NCI-H2107 treated with DMSO at 0.1 percent for 48 hours (cell line): Measurements from ENCODE around the gene GPR152.
A peak's percentile ranks its signal among the peaks of the same experiment; 100 is the strongest.
"Not testable (repeated sequence)": the region's sequence is repeated elsewhere in the genome, so short reads cannot be mapped to it uniquely, and the experiment has no call there.

ENCODE experiments used
- DNase-seq: peaks from one replicate; lab custom pipeline; 2025; ENCODE audit not compliant: unreplicated experiment; lab: John Stamatoyannopoulos, UW

The GPR152 gene

GRCh38 chr11:67489885-67490726, 37.6 kb upstream of the GPR152 start:
- no peak for DNase-seq

GRCh38 chr11:67489203-67489884, 36.8 kb upstream of the GPR152 start:
- DNase-seq = no peak

GRCh38 chr11:67486481-67487195, 34.1 kb upstream of the GPR152 start:
- DNase-seq = no peak

- not testable (repeated sequence) for DNase-seq
These were observed 33.4 kb upstream of the GPR152 start for GRCh38 chr11:67485873-67486361.

GRCh38 chr11:67484847-67485311, 32.4 kb upstream of the GPR152 start:
- no peak for DNase-seq

- no peak for DNase-seq
These were observed 31.5 kb upstream of the GPR152 start for GRCh38 chr11:67483831-67484665.

GRCh38 chr11:67482827-67483798, 30.6 kb upstream of the GPR152 start, which contains the start of gene AIP:
Gene AIP (plus strand): TSS chr11:67483026. CDS start chr11:67483159, 133 bp downstream.
- peak; percentile 97 for DNase-seq

GRCh38 chr11:67482275-67482826, 29.8 kb upstream of the GPR152 start:
- DNase-seq = no peak

GRCh38 chr11:67477344-67478050, 25.0 kb upstream of the GPR152 start:
- not testable (repeated sequence) for DNase-seq

- not testable (repeated sequence) for DNase-seq
These were observed 24.2 kb upstream of the GPR152 start for GRCh38 chr11:67476692-67477091.

- DNase-seq = no peak
These were observed 20.4 kb upstream of the GPR152 start for GRCh38 chr11:67472882-67473281.

- DNase-seq = no peak
These were observed 17.9 kb upstream of the GPR152 start for GRCh38 chr11:67470337-67471002.

GRCh38 chr11:67469508-67469811, 16.9 kb upstream of the GPR152 start:
- no peak for DNase-seq

GRCh38 chr11:67468759-67469507, 16.4 kb upstream of the GPR152 start, which contains the start of gene TMEM134:
Gene TMEM134 (minus strand): TSS chr11:67469251. CDS start chr11:67469192, 59 bp downstream.
- peak; percentile 54 for DNase-seq

GRCh38 chr11:67468456-67468758, 15.9 kb upstream of the GPR152 start:
- no peak for DNase-seq

GRCh38 chr11:67468056-67468455, 15.5 kb upstream of the GPR152 start:
- peak; percentile 26 for DNase-seq
